GM12873 (cell line): ENCODE data around the gene MMP25.

Experiments
- CTCF ChIP-seq: IDR thresholded peaks from 2 replicates; pipeline ENCODE4 v1.5.1; 2012; ENCODE audit warnings: low read depth, mild to moderate bottlenecking, moderate library complexity, low read length, control low read depth; ENCODE audit not compliant: insufficient read depth; ENCODE audit errors: missing control alignments

MMP25 gene

GRCh38 chr16:3085868-3086595, 39.7 kb downstream of the MMP25 start:
- no peak for TF ChIP-seq CTCF

- no peak for TF ChIP-seq CTCF
Measured at GRCh38 chr16:3086596-3087242, 40.4 kb downstream of the MMP25 start.

- TF ChIP-seq CTCF = peak; percentile 32
Measured at GRCh38 chr16:3087243-3088235, 41.2 kb downstream of the MMP25 start.

- no peak for TF ChIP-seq CTCF
Measured at GRCh38 chr16:3088450-3088849, 42.1 kb downstream of the MMP25 start.

- TF ChIP-seq CTCF = no peak
Measured at GRCh38 chr16:3088925-3089716, 42.8 kb downstream of the MMP25 start.

GRCh38 chr16:3089717-3090592, 43.6 kb downstream of the MMP25 start:
- no peak for TF ChIP-seq CTCF
